Endothelial cell of umbilical vein (primary cell): Measurements from ENCODE around the gene BCL10. TPM values are rescaled to one million over a fixed set of nuclear protein-coding genes. Genes with fewer than 3 reads are reported as not detected.

Experiments used
- BruUV-seq: library from RNA; stranded (reverse); fragments of 400-500 nt; replicated peaks from 2 replicates; lab custom pipeline; 2021; lab: Mats Ljungman, UMichigan
- CTCF ChIA-PET: fragments of 300-600, 350-600 bp; sonication (Branson Sonifier 250); formaldehyde crosslinking; loops from one replicate; lab custom pipeline; 2021; ENCODE audit warnings: antibody characterized with exemption, inconsistent platforms; lab: Charles Lee
- POLR2A ChIA-PET: fragments of 300-600, 350-600 bp; sonication (Branson Sonifier 250); formaldehyde crosslinking; loops from one replicate; lab custom pipeline; 2021; ENCODE audit warnings: antibody characterized with exemption, inconsistent platforms; lab: Charles Lee
- DNase-seq: peaks from one replicate; pipeline ENCODE4 v3.0.0-alpha.2; 2011; ENCODE audit warnings: low read depth, low spot score
- FAIRE-seq: peaks from 2 replicates; lab custom pipeline; 2011; peaks lifted over from hg19 to GRCh38; lab: Jason Lieb, UNC
- H2AFZ ChIP-seq: 2 replicates; pipeline ENCODE4 v1.6.0; 2012; ENCODE audit warnings: low read depth, low read length, control low read depth, inconsistent platforms
- H3K27ac ChIP-seq: 2 replicates; pipeline ENCODE4 v1.5.1; 2011; ENCODE audit warnings: low read depth, mild to moderate bottlenecking, control low read depth, low read length, moderate library complexity; ENCODE audit not compliant: insufficient read depth
- H3K27me3 ChIP-seq, 2 experiments: 2 replicates each; pipeline versions ENCODE4 v1.6.0 to v1.6.1; 2011; ENCODE audit warnings: low read length in 2 of 2, mixed read lengths in 1 of 2; ENCODE audit not compliant: control insufficient read depth in 2 of 2, insufficient read depth in 2 of 2
- H3K36me3 ChIP-seq, 2 experiments: 2 replicates in 1 of 2; 3 replicates in 1 of 2; pipeline ENCODE4 v1.5.1; 2011; ENCODE audit warnings: low read length in 2 of 2, mild to moderate bottlenecking in 1 of 2, moderate library complexity in 1 of 2; ENCODE audit not compliant: control insufficient read depth in 2 of 2, insufficient read depth in 2 of 2; ENCODE audit errors: extremely low read depth in 1 of 2
- H3K4me1 ChIP-seq: 3 replicates; pipeline ENCODE4 v1.5.1; 2011; ENCODE audit warnings: mild to moderate bottlenecking, low read length; ENCODE audit not compliant: control insufficient read depth, insufficient read depth; ENCODE audit errors: extremely low read depth
- H3K4me2 ChIP-seq: 2 replicates; pipeline ENCODE4 v1.6.1; 2011; ENCODE audit warnings: low read length, control low read depth, mixed read lengths; ENCODE audit not compliant: insufficient read depth
- H3K4me3 ChIP-seq, 3 experiments: fragments of 200-600 bp in 1 of 3; sonication (generic), shearing (Covaris generic) in 1 of 3; replicated peaks in 1 of 3; 2 replicates each; pipeline ENCODE4 v1.5.1; 2011 to 2016; ENCODE audit warnings: control low read depth in 3 of 3, low read length in 3 of 3, mild to moderate bottlenecking in 2 of 3, inconsistent platforms in 1 of 3, low read depth in 1 of 3, moderate library complexity in 1 of 3; ENCODE audit not compliant: insufficient read depth in 1 of 3
- H3K79me2 ChIP-seq: 2 replicates; pipeline ENCODE4 v1.6.0; 2012; ENCODE audit warnings: low read length, inconsistent platforms; ENCODE audit not compliant: control insufficient read depth, insufficient read depth
- H3K9ac ChIP-seq: replicated peaks from 2 replicates; pipeline ENCODE3; 2011; ENCODE audit warnings: low read length, control low read depth; ENCODE audit not compliant: insufficient read depth; ENCODE audit errors: extremely low read depth
- H3K9me1 ChIP-seq: replicated peaks from 3 replicates; pipeline ENCODE4 v1.6.0; 2011; ENCODE audit warnings: mild to moderate bottlenecking, low read length; ENCODE audit not compliant: control insufficient read depth, insufficient read depth; ENCODE audit errors: extremely low read depth
- H3K9me3 ChIP-seq: replicated peaks from 2 replicates; pipeline ENCODE4 v1.5.1; 2012; ENCODE audit warnings: low read length, inconsistent platforms; ENCODE audit not compliant: control insufficient read depth, insufficient read depth
- H4K20me1 ChIP-seq: replicated peaks from 2 replicates; pipeline ENCODE3; 2011; ENCODE audit warnings: mild to moderate bottlenecking, low read length; ENCODE audit not compliant: control insufficient read depth, insufficient read depth; ENCODE audit errors: extremely low read depth
- CTCF ChIP-seq, 2 donors: IDR thresholded peaks; 1 replicate in 1 of 2; 2 replicates in 1 of 2; pipeline ENCODE4 v1.5.1; 2011; ENCODE audit warnings: low read length in 2 of 2, mild to moderate bottlenecking in 2 of 2, moderate library complexity in 2 of 2, control low read depth in 1 of 2, inconsistent platforms in 1 of 2, low read depth in 1 of 2; ENCODE audit not compliant: insufficient read depth in 1 of 2; ENCODE audit errors: extremely low read depth in 1 of 2
- EZH2 ChIP-seq: IDR thresholded peaks from 2 replicates; pipeline ENCODE4 v1.6.1; 2012; ENCODE audit warnings: borderline replicate concordance, low read depth, mild to moderate bottlenecking, moderate library complexity, low read length, inconsistent platforms; ENCODE audit not compliant: severe bottlenecking
- FOS ChIP-seq: IDR thresholded peaks from 2 replicates; pipeline ENCODE4 v1.6.1; 2011; ENCODE audit warnings: mild to moderate bottlenecking, low read length, moderate library complexity, borderline replicate concordance; ENCODE audit not compliant: insufficient read depth
- GATA2 ChIP-seq: IDR thresholded peaks from 2 replicates; pipeline ENCODE4 v1.7.0; 2011; ENCODE audit warnings: low read depth, mild to moderate bottlenecking, moderate library complexity, mixed read lengths, low read length; ENCODE audit not compliant: insufficient read length, insufficient read depth
- JUN ChIP-seq: IDR thresholded peaks from 2 replicates; pipeline ENCODE4 v1.6.1; 2011; ENCODE audit warnings: borderline replicate concordance, low read depth; ENCODE audit not compliant: insufficient read length, insufficient read depth
- MAX ChIP-seq: IDR thresholded peaks from 2 replicates; pipeline ENCODE4 v1.6.1; 2011; ENCODE audit not compliant: insufficient read depth, insufficient read length
- MYC ChIP-seq: IDR thresholded peaks from one replicate; pipeline ENCODE4 v1.6.1; 2011; ENCODE audit warnings: mild to moderate bottlenecking, low read depth, low read length
- POLR2A ChIP-seq: IDR thresholded peaks from 2 replicates; pipeline ENCODE4 v1.6.1; 2012; ENCODE audit warnings: low read depth, mild to moderate bottlenecking, control low read depth, low read length
- POLR2AphosphoS5 ChIP-seq: IDR thresholded peaks from 2 replicates; pipeline ENCODE4 v1.6.1; 2012; ENCODE audit warnings: low read depth, mild to moderate bottlenecking, control low read depth, low read length, moderate library complexity; ENCODE audit not compliant: insufficient read depth
- dilution Hi-C: fragments of 300-500 bp; cut with MboI; formaldehyde crosslinking; loops from one replicate; pipeline ENCODE4 v1.15.0; 2019; ENCODE audit warnings: low sequenced_read_pairs; ENCODE audit not compliant: extremely low pct_ligation_motif_present
- intact Hi-C: fragments of 100-400 bp; cut with micrococcal nuclease; formaldehyde crosslinking; loops from one replicate; pipeline ENCODE4 v1.10.0; 2022
- polyA plus RNA-seq, 4 experiments: library from polyadenylated mRNA; depleted of rRNA in 3 of 4; stranded (reverse) in 3 of 4; unstranded in 1 of 4; fragments of >200 nt; gene quantifications; 2 replicates each; pipeline versions ENCODE4 v1.2.1 to v1.2.3, GENCODE V29; 2011 to 2012; ENCODE audit warnings: missing spikeins in 1 of 4
- total RNA-seq: library from RNA; stranded (reverse); gene quantifications from 2 replicates; pipeline ENCODE4 v1.2.3, GENCODE V29; 2021

Gene BCL10
- total and polyA plus RNA-seq, 2 donors (not counting 3 experiments of a cell fraction or from before 2014, with no cell fraction given) = 16.1 to 78.6 TPM

DNA sequence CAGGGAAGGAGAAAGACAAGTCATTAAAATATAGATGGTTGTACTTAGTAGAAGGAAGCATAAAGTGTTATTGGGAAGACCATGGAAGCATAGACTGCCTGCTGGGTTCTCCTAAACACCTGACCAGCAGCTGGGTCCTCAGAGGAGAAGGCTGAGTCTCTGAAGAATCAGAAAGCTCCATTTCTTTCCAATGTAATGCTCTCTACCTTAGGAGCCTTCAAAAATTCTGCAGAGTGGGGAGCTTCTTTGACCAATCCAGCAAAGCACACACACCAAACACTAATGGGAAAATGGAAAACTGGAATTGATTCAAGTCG, 21.1 kb upstream of the BCL10 start:
- intact Hi-C loops = loop anchor here (5.0 kb wide), 1 partner anchor 410 kb away; the partner anchor contains the start of gene ZNHIT6
- dilution Hi-C loops = no loop called here
- FAIRE-seq (no peak), DNase-seq (no peak)
- Histone ChIP-seq H2AFZ (no peak overlapping the region), H3K79me2 (no peaks in the 10 kb centered on the region), H3K4me3 (no peak overlapping the region), H3K27me3 (no peaks in the 10 kb centered on the region), H3K36me3 (no peaks in the 10 kb centered on the region), H3K4me2 (peak overlapping the region; percentile 2), H3K4me1 (peaks cover 43% of the 10 kb centered on the region), H3K9me3 (no peaks in the 10 kb centered on the region), H3K9ac (peak overlapping the region; percentile 38), H4K20me1 (no peaks in the 10 kb centered on the region), H3K9me1 (no peaks in the 10 kb centered on the region), H3K27ac (peak overlapping the region; percentile 95)
- TF ChIP-seq GATA2 = no peak
- TF ChIP-seq MYC = no peak
- no peak for TF ChIP-seq POLR2AphosphoS5
- no peak for TF ChIP-seq POLR2A
- no peak for TF ChIP-seq JUN
- no peak for TF ChIP-seq FOS
- no peak for TF ChIP-seq EZH2
- no peak for TF ChIP-seq MAX
- no peak for TF ChIP-seq CTCF (IDR thresholded peaks at IDR 0.05; ENCODE audit: extremely low read depth in 1 of 2, insufficient read depth in 1 of 2, low read depth in 1 of 2, low read length in 2 of 2)
- TSS peak; percentile 93 for BruUV-seq
- ChIA-PET CTCF (interaction anchor here (0.9 to 5.1 kb wide), 10 partner anchors 11 to 395 kb away, joined by 4 to 39 read pairs (median 6); partner anchors contain the start of genes BCL10 and C1orf52), POLR2A (interaction anchor here (0.9 to 3.7 kb wide), 5 partner anchors 17 to 284 kb away, joined by 3 to 21 read pairs (median 7); partner anchors contain the start of genes BCL10 and CCN1)
